Measurements from ENCODE around the gene NOVA2. TPM values are rescaled to one million over a fixed set of nuclear protein-coding genes. Genes with fewer than 3 reads are reported as not detected.

Gene NOVA2
- total RNA-seq, 1 donor from 2014 or later, result 10.7 TPM

GRCh38 chr19:45890877-45891276 lies 82.8 kb downstream of the NOVA2 start:
- Mint-ChIP-seq H3K9me3 (ENCODE audit: unreplicated experiment) (no peaks in the 10 kb centered on the region), H3K27ac (ENCODE audit: unreplicated experiment) (no peak overlapping the region), H3K4me3 (ENCODE audit: unreplicated experiment) (no peak overlapping the region), H3K36me3 (ENCODE audit: low read depth, unreplicated experiment) (peaks cover 10% of the 10 kb centered on the region), H3K4me1 (ENCODE audit: low read depth, unreplicated experiment) (no peaks in the 10 kb centered on the region), H3K27me3 (ENCODE audit: low read depth, unreplicated experiment) (no peaks in the 10 kb centered on the region)
- TF ChIP-seq EZH2 (IDR thresholded peaks at IDR 0.05; ENCODE audit: insufficient read depth, low read length), result no peak
- TF ChIP-seq, protein P1, sequence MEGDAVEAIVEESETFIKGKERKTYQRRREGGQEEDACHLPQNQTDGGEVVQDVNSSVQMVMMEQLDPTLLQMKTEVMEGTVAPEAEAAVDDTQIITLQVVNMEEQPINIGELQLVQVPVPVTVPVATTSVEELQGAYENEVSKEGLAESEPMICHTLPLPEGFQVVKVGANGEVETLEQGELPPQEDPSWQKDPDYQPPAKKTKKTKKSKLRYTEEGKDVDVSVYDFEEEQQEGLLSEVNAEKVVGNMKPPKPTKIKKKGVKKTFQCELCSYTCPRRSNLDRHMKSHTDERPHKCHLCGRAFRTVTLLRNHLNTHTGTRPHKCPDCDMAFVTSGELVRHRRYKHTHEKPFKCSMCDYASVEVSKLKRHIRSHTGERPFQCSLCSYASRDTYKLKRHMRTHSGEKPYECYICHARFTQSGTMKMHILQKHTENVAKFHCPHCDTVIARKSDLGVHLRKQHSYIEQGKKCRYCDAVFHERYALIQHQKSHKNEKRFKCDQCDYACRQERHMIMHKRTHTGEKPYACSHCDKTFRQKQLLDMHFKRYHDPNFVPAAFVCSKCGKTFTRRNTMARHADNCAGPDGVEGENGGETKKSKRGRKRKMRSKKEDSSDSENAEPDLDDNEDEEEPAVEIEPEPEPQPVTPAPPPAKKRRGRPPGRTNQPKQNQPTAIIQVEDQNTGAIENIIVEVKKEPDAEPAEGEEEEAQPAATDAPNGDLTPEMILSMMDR (IDR thresholded peaks at IDR 0.05; ENCODE audit: insufficient read depth, low read depth, low read length), result no peak
- no peak for DNase-seq (ENCODE audit: low read depth)
- Histone ChIP-seq H3K27ac (ENCODE audit: low read depth, low read length) (no peak overlapping the region), H3K4me1 (ENCODE audit: insufficient read depth, low read length) (peaks cover 8% of the 10 kb centered on the region), H3K9ac (ENCODE audit: low read length) (no peak overlapping the region), H3K4me3 (ENCODE audit: insufficient read depth, low read depth, low read length) (no peak overlapping the region), H3K36me3 (ENCODE audit: insufficient read depth, low read length) (peaks cover 3% of the 10 kb centered on the region), H4K20me1 (ENCODE audit: insufficient read depth, low read length) (no peaks in the 10 kb centered on the region), H2AFZ (ENCODE audit: low read depth, low read length) (no peak overlapping the region), H3K4me2 (ENCODE audit: low read length) (no peak overlapping the region), H3K79me2 (ENCODE audit: insufficient read depth, low read length) (no peaks in the 10 kb centered on the region), H3K9me3 (ENCODE audit: insufficient read depth, low read depth, low read length) (no peaks in the 10 kb centered on the region), H3K27me3 (ENCODE audit: insufficient read depth, low read length) (no peaks in the 10 kb centered on the region)
- FAIRE-seq, result no peak

GRCh38 chr19:45889210-45889885 lies 84.3 kb downstream of the NOVA2 start:
- TF ChIP-seq, protein P1 (IDR thresholded peaks at IDR 0.05; ENCODE audit: insufficient read depth, low read depth, low read length), result no peak
- no peak for TF ChIP-seq EZH2 (IDR thresholded peaks at IDR 0.05; ENCODE audit: insufficient read depth, low read length)
- peaks cover 13% of the 10 kb centered on the region for H3K79me2 ChIP-seq (ENCODE audit: insufficient read depth, low read length)
- peaks cover 15% of the 10 kb centered on the region for H3K4me1 ChIP-seq (ENCODE audit: insufficient read depth, low read length)
- H3K9me3 Mint-ChIP-seq (ENCODE audit: unreplicated experiment), result no peaks in the 10 kb centered on the region
- H3K9ac ChIP-seq (ENCODE audit: low read length), result no peak overlapping the region
- no peak for FAIRE-seq
- no peak overlapping the region for H3K4me3 Mint-ChIP-seq (ENCODE audit: unreplicated experiment)
- no peak for DNase-seq (ENCODE audit: low read depth)
- H3K36me3 Mint-ChIP-seq (ENCODE audit: low read depth, unreplicated experiment), result peaks cover 7% of the 10 kb centered on the region
- H3K27me3 ChIP-seq (ENCODE audit: insufficient read depth, low read length), result no peaks in the 10 kb centered on the region
- H3K27ac ChIP-seq (ENCODE audit: low read depth, low read length), result no peak overlapping the region
- H3K4me1 Mint-ChIP-seq (ENCODE audit: low read depth, unreplicated experiment), result no peaks in the 10 kb centered on the region
- no peak overlapping the region for H2AFZ ChIP-seq (ENCODE audit: low read depth, low read length)
- H3K9me3 ChIP-seq (ENCODE audit: insufficient read depth, low read depth, low read length), result no peaks in the 10 kb centered on the region
- peaks cover 7% of the 10 kb centered on the region for H4K20me1 ChIP-seq (ENCODE audit: insufficient read depth, low read length)
- no peak overlapping the region for H3K4me3 ChIP-seq (ENCODE audit: insufficient read depth, low read depth, low read length)
- no peaks in the 10 kb centered on the region for H3K36me3 ChIP-seq (ENCODE audit: insufficient read depth, low read length)
- H3K27me3 Mint-ChIP-seq (ENCODE audit: low read depth, unreplicated experiment), result no peaks in the 10 kb centered on the region
- no peak overlapping the region for H3K4me2 ChIP-seq (ENCODE audit: low read length)
- H3K27ac Mint-ChIP-seq (ENCODE audit: unreplicated experiment), result no peak overlapping the region

DNA sequence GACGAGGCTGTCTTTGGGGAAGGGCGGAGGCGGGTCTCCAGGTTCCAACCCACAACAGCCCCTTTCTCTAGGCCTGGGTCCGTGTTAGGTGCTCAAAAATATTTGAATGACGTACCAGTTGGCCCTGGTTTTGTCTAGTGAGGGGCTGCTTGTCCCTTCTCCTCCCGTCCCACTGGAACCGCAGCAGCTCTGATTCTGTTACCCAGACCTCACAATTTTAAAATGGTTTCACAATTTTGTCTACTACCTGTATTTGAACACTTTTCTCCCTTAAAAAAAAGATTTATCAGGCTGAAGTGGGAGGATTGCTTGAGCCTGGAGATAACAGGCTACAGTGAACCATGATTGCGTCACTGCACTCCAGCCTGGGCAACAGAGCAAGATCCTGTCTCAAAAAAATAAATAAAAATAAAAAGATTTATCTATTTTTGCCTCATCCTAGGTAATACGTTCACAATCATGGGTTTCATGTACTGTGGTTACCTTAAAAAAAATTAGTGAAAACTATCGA lies 86.4 kb downstream of the NOVA2 start:
- Mint-ChIP-seq H3K4me1 (ENCODE audit: low read depth, unreplicated experiment) (peaks cover 4% of the 10 kb centered on the region), H3K27ac (ENCODE audit: unreplicated experiment) (peak overlapping the region; percentile 98), H3K4me3 (ENCODE audit: unreplicated experiment) (peak overlapping the region; percentile 93)

More for the DNA sequence above, 86.4 kb downstream of the NOVA2 start:
- H3K4me2 ChIP-seq (ENCODE audit: low read length), result peak overlapping the region; percentile 89
- FAIRE-seq, result no peak
- H3K27ac ChIP-seq (ENCODE audit: low read depth, low read length), result peak overlapping the region; percentile 90
- Mint-ChIP-seq H3K36me3 (ENCODE audit: low read depth, unreplicated experiment) (peaks cover 7% of the 10 kb centered on the region), H3K27me3 (ENCODE audit: low read depth, unreplicated experiment) (no peaks in the 10 kb centered on the region), H3K9me3 (ENCODE audit: unreplicated experiment) (no peaks in the 10 kb centered on the region)
- no peaks in the 10 kb centered on the region for H3K9me3 ChIP-seq (ENCODE audit: insufficient read depth, low read depth, low read length)
- peaks cover 24% of the 10 kb centered on the region for H3K79me2 ChIP-seq (ENCODE audit: insufficient read depth, low read length)
- TF ChIP-seq, protein P1 (IDR thresholded peaks at IDR 0.05; ENCODE audit: insufficient read depth, low read depth, low read length), result no peak
- TF ChIP-seq EZH2 (IDR thresholded peaks at IDR 0.05; ENCODE audit: insufficient read depth, low read length), result no peak
- DNase-seq (ENCODE audit: low read depth), result no peak
- peak overlapping the region; percentile 85 for H3K9ac ChIP-seq (ENCODE audit: low read length)
- H3K4me3 ChIP-seq (ENCODE audit: insufficient read depth, low read depth, low read length), result peak overlapping the region; percentile 65
- H2AFZ ChIP-seq (ENCODE audit: low read depth, low read length), result peak overlapping the region; percentile 89
- no peaks in the 10 kb centered on the region for H3K27me3 ChIP-seq (ENCODE audit: insufficient read depth, low read length)
- H3K36me3 ChIP-seq (ENCODE audit: insufficient read depth, low read length), result no peaks in the 10 kb centered on the region
- H3K4me1 ChIP-seq (ENCODE audit: insufficient read depth, low read length), result peaks cover 24% of the 10 kb centered on the region
- H4K20me1 ChIP-seq (ENCODE audit: insufficient read depth, low read length), result peaks cover 25% of the 10 kb centered on the region

Data from astrocyte (in vitro differentiated cells and primary cell).